Endothelial cell of umbilical vein (primary cell): ENCODE results near the gene HOXB3. TPM values are rescaled to one million over a fixed set of nuclear protein-coding genes. Genes with fewer than 3 reads are reported as not detected.

Experiments used
- BruUV-seq: library from RNA; stranded (reverse); fragments of 400-500 nt; replicated peaks from 2 replicates; lab custom pipeline; 2021; lab: Mats Ljungman, UMichigan
- CTCF ChIA-PET: fragments of 300-600, 350-600 bp; sonication (Branson Sonifier 250); formaldehyde crosslinking; loops from one replicate; lab custom pipeline; 2021; ENCODE audit warnings: antibody characterized with exemption, inconsistent platforms; lab: Charles Lee
- POLR2A ChIA-PET: fragments of 300-600, 350-600 bp; sonication (Branson Sonifier 250); formaldehyde crosslinking; loops from one replicate; lab custom pipeline; 2021; ENCODE audit warnings: antibody characterized with exemption, inconsistent platforms; lab: Charles Lee
- DNase-seq: peaks from one replicate; pipeline ENCODE4 v3.0.0-alpha.2; 2011; ENCODE audit warnings: low read depth, low spot score
- FAIRE-seq: peaks from 2 replicates; lab custom pipeline; 2011; peaks lifted over from hg19 to GRCh38; lab: Jason Lieb, UNC
- H2AFZ ChIP-seq: 2 replicates; pipeline ENCODE4 v1.6.0; 2012; ENCODE audit warnings: low read depth, low read length, control low read depth, inconsistent platforms
- H3K27ac ChIP-seq: 2 replicates; pipeline ENCODE4 v1.5.1; 2011; ENCODE audit warnings: low read depth, mild to moderate bottlenecking, control low read depth, low read length, moderate library complexity; ENCODE audit not compliant: insufficient read depth
- H3K27me3 ChIP-seq, 2 experiments: 2 replicates each; pipeline versions ENCODE4 v1.6.0 to v1.6.1; 2011; ENCODE audit warnings: low read length in 2 of 2, mixed read lengths in 1 of 2; ENCODE audit not compliant: control insufficient read depth in 2 of 2, insufficient read depth in 2 of 2
- H3K36me3 ChIP-seq, 2 experiments: 2 replicates in 1 of 2; 3 replicates in 1 of 2; pipeline ENCODE4 v1.5.1; 2011; ENCODE audit warnings: low read length in 2 of 2, mild to moderate bottlenecking in 1 of 2, moderate library complexity in 1 of 2; ENCODE audit not compliant: control insufficient read depth in 2 of 2, insufficient read depth in 2 of 2; ENCODE audit errors: extremely low read depth in 1 of 2
- H3K4me1 ChIP-seq: 3 replicates; pipeline ENCODE4 v1.5.1; 2011; ENCODE audit warnings: mild to moderate bottlenecking, low read length; ENCODE audit not compliant: control insufficient read depth, insufficient read depth; ENCODE audit errors: extremely low read depth
- H3K4me2 ChIP-seq: 2 replicates; pipeline ENCODE4 v1.6.1; 2011; ENCODE audit warnings: low read length, control low read depth, mixed read lengths; ENCODE audit not compliant: insufficient read depth
- H3K4me3 ChIP-seq, 3 experiments: fragments of 200-600 bp in 1 of 3; sonication (generic), shearing (Covaris generic) in 1 of 3; replicated peaks in 1 of 3; 2 replicates each; pipeline ENCODE4 v1.5.1; 2011 to 2016; ENCODE audit warnings: control low read depth in 3 of 3, low read length in 3 of 3, mild to moderate bottlenecking in 2 of 3, inconsistent platforms in 1 of 3, low read depth in 1 of 3, moderate library complexity in 1 of 3; ENCODE audit not compliant: insufficient read depth in 1 of 3
- H3K79me2 ChIP-seq: 2 replicates; pipeline ENCODE4 v1.6.0; 2012; ENCODE audit warnings: low read length, inconsistent platforms; ENCODE audit not compliant: control insufficient read depth, insufficient read depth
- H3K9ac ChIP-seq: replicated peaks from 2 replicates; pipeline ENCODE3; 2011; ENCODE audit warnings: low read length, control low read depth; ENCODE audit not compliant: insufficient read depth; ENCODE audit errors: extremely low read depth
- H3K9me1 ChIP-seq: replicated peaks from 3 replicates; pipeline ENCODE4 v1.6.0; 2011; ENCODE audit warnings: mild to moderate bottlenecking, low read length; ENCODE audit not compliant: control insufficient read depth, insufficient read depth; ENCODE audit errors: extremely low read depth
- H3K9me3 ChIP-seq: replicated peaks from 2 replicates; pipeline ENCODE4 v1.5.1; 2012; ENCODE audit warnings: low read length, inconsistent platforms; ENCODE audit not compliant: control insufficient read depth, insufficient read depth
- H4K20me1 ChIP-seq: replicated peaks from 2 replicates; pipeline ENCODE3; 2011; ENCODE audit warnings: mild to moderate bottlenecking, low read length; ENCODE audit not compliant: control insufficient read depth, insufficient read depth; ENCODE audit errors: extremely low read depth
- EZH2 ChIP-seq: IDR thresholded peaks from 2 replicates; pipeline ENCODE4 v1.6.1; 2012; ENCODE audit warnings: borderline replicate concordance, low read depth, mild to moderate bottlenecking, moderate library complexity, low read length, inconsistent platforms; ENCODE audit not compliant: severe bottlenecking
- FOS ChIP-seq: IDR thresholded peaks from 2 replicates; pipeline ENCODE4 v1.6.1; 2011; ENCODE audit warnings: mild to moderate bottlenecking, low read length, moderate library complexity, borderline replicate concordance; ENCODE audit not compliant: insufficient read depth
- GATA2 ChIP-seq: IDR thresholded peaks from 2 replicates; pipeline ENCODE4 v1.7.0; 2011; ENCODE audit warnings: low read depth, mild to moderate bottlenecking, moderate library complexity, mixed read lengths, low read length; ENCODE audit not compliant: insufficient read length, insufficient read depth
- JUN ChIP-seq: IDR thresholded peaks from 2 replicates; pipeline ENCODE4 v1.6.1; 2011; ENCODE audit warnings: borderline replicate concordance, low read depth; ENCODE audit not compliant: insufficient read length, insufficient read depth
- MYC ChIP-seq: IDR thresholded peaks from one replicate; pipeline ENCODE4 v1.6.1; 2011; ENCODE audit warnings: mild to moderate bottlenecking, low read depth, low read length
- POLR2A ChIP-seq: IDR thresholded peaks from 2 replicates; pipeline ENCODE4 v1.6.1; 2012; ENCODE audit warnings: low read depth, mild to moderate bottlenecking, control low read depth, low read length
- POLR2AphosphoS5 ChIP-seq: IDR thresholded peaks from 2 replicates; pipeline ENCODE4 v1.6.1; 2012; ENCODE audit warnings: low read depth, mild to moderate bottlenecking, control low read depth, low read length, moderate library complexity; ENCODE audit not compliant: insufficient read depth
- dilution Hi-C: fragments of 300-500 bp; cut with MboI; formaldehyde crosslinking; loops from one replicate; pipeline ENCODE4 v1.15.0; 2019; ENCODE audit warnings: low sequenced_read_pairs; ENCODE audit not compliant: extremely low pct_ligation_motif_present
- intact Hi-C: fragments of 100-400 bp; cut with micrococcal nuclease; formaldehyde crosslinking; loops from one replicate; pipeline ENCODE4 v1.10.0; 2022
- polyA plus RNA-seq, 4 experiments: library from polyadenylated mRNA; depleted of rRNA in 3 of 4; stranded (reverse) in 3 of 4; unstranded in 1 of 4; fragments of >200 nt; gene quantifications; 2 replicates each; pipeline versions ENCODE4 v1.2.1 to v1.2.3, GENCODE V29; 2011 to 2012; ENCODE audit warnings: missing spikeins in 1 of 4
- total RNA-seq: library from RNA; stranded (reverse); gene quantifications from 2 replicates; pipeline ENCODE4 v1.2.3, GENCODE V29; 2021
- TF ChIP-seq, protein P1 (sequence below), 2 donors: IDR thresholded peaks; 1 replicate in 1 of 2; 2 replicates in 1 of 2; pipeline ENCODE4 v1.5.1; 2011; ENCODE audit warnings: low read length in 2 of 2, mild to moderate bottlenecking in 2 of 2, moderate library complexity in 2 of 2, control low read depth in 1 of 2, inconsistent platforms in 1 of 2, low read depth in 1 of 2; ENCODE audit not compliant: insufficient read depth in 1 of 2; ENCODE audit errors: extremely low read depth in 1 of 2
- TF ChIP-seq, protein P2 (sequence below): IDR thresholded peaks from 2 replicates; pipeline ENCODE4 v1.6.1; 2011; ENCODE audit not compliant: insufficient read depth, insufficient read length

HOXB3 gene
- total and polyA plus RNA-seq, 2 donors (not counting 3 experiments of a cell fraction or from before 2014, with no cell fraction given) = 29.6 to 56.6 TPM

DNA sequence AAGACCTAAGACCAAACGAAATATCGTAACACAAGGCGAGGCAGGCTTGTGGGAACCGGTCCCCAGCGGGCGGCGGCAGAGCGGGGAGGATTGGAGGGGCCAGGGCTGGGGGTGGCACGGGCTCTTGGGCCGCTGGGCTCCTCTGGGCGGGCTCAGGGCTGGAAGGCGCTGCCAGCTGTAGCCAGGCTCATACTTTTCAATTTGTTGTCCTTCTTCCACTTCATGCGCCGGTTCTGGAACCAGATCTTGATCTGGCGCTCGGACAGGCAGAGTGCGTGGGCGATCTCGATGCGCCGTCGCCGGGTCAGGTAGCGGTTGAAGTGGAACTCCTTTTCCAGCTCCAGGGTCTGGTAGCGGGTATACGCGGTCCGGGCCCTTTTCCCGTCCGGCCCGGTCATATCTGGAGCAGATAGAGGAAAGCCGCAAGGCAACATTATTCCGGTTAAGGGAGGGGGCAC is 2.0 kb upstream of the HOXB3 start:
- BruUV-seq = no TSS peak
- H3K4me2 ChIP-seq = no peak overlapping the region
- H3K36me3 ChIP-seq = peaks cover 3 to 11% of the 10 kb centered on the region in 2 experiments
- ChIA-PET CTCF (interaction anchor here (0.6 to 4.2 kb wide), 12 partner anchors 35 to 333 kb away, joined by 3 to 31 read pairs (median 6); no protein-coding TSS in a partner anchor), POLR2A (interaction anchor here (0.6 kb wide), 1 partner anchor 12 kb away, joined by 6 read pairs; no protein-coding TSS in a partner anchor)
- dilution Hi-C loops (no loop called here), intact Hi-C loops (no loop called here)
- H3K27me3 ChIP-seq = no peaks in the 10 kb centered on the region
- H3K4me1 ChIP-seq = peaks cover 30% of the 10 kb centered on the region
- no peaks in the 10 kb centered on the region for H3K9me3 ChIP-seq
- TF ChIP-seq POLR2A (no peak), GATA2 (no peak), EZH2 (no peak), JUN (no peak), FOS (no peak), MYC (no peak), POLR2AphosphoS5 (no peak)
- TF ChIP-seq, protein P1, sequence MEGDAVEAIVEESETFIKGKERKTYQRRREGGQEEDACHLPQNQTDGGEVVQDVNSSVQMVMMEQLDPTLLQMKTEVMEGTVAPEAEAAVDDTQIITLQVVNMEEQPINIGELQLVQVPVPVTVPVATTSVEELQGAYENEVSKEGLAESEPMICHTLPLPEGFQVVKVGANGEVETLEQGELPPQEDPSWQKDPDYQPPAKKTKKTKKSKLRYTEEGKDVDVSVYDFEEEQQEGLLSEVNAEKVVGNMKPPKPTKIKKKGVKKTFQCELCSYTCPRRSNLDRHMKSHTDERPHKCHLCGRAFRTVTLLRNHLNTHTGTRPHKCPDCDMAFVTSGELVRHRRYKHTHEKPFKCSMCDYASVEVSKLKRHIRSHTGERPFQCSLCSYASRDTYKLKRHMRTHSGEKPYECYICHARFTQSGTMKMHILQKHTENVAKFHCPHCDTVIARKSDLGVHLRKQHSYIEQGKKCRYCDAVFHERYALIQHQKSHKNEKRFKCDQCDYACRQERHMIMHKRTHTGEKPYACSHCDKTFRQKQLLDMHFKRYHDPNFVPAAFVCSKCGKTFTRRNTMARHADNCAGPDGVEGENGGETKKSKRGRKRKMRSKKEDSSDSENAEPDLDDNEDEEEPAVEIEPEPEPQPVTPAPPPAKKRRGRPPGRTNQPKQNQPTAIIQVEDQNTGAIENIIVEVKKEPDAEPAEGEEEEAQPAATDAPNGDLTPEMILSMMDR (IDR thresholded peaks at IDR 0.05; ENCODE audit: extremely low read depth in 1 of 2, insufficient read depth in 1 of 2, low read depth in 1 of 2, low read length in 2 of 2) = no peak
- TF ChIP-seq, protein P2, sequence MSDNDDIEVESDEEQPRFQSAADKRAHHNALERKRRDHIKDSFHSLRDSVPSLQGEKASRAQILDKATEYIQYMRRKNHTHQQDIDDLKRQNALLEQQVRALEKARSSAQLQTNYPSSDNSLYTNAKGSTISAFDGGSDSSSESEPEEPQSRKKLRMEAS = no peak
- H3K9ac ChIP-seq = no peak overlapping the region
- H3K79me2 ChIP-seq = peaks cover 26% of the 10 kb centered on the region
- DNase-seq = no peak
- no peaks in the 10 kb centered on the region for H3K9me1 ChIP-seq
- H3K27ac ChIP-seq = no peak overlapping the region
- H4K20me1 ChIP-seq = no peaks in the 10 kb centered on the region
- no peak overlapping the region for H3K4me3 ChIP-seq
- no peak for FAIRE-seq
- H2AFZ ChIP-seq = no peak overlapping the region
